Thyroid gland (tissue), 4 donors: ENCODE data around the gene TUBA4A.

Experiments used
- CTCF ChIP-seq, 6 experiments: fragments of 200-600 bp in 3 of 6; fragments of 450-650 bp in 3 of 6; sonication (generic) in 3 of 6; IDR thresholded peaks; one replicate each; pipeline ENCODE4 v1.5.1; 2016 to 2019; ENCODE audit warnings: antibody characterized with exemption in 6 of 6, mild to moderate bottlenecking in 2 of 6, inconsistent platforms in 1 of 6, moderate library complexity in 1 of 6
- POLR2A ChIP-seq, 2 donors: fragments of 450-650 bp; IDR thresholded peaks; one replicate each; pipeline ENCODE4 v1.6.1; 2017; ENCODE audit warnings: antibody characterized with exemption in 2 of 2, mild to moderate bottlenecking in 2 of 2, moderate library complexity in 1 of 2

- TF ChIP-seq POLR2A (IDR thresholded peaks at IDR 0.05) (no peak), CTCF (IDR thresholded peaks at IDR 0.05) (peak; percentile 95 to 99 (median 97))
Measured at GRCh38 chr2:219277703-219278654, 24.3 kb upstream of the TUBA4A start.
